Lung microvascular endothelial cell (primary cell): Measurements from ENCODE around the gene CAV3. TPM values are rescaled to one million over a fixed set of nuclear protein-coding genes. Genes with fewer than 3 reads are reported as not detected.

Experiments
- DNase-seq, 2 donors: peaks; one replicate each; pipeline versions ENCODE4 v3.0.0 to v3.0.0-alpha.2; 2010; ENCODE audit warnings: low read depth in 2 of 2
- total RNA-seq: library from RNA; depleted of rRNA; stranded (reverse); fragments of >200 nt; gene quantifications from 2 replicates; pipeline ENCODE4 v1.2.1, GENCODE V29; 2014

The CAV3 gene
- total RNA-seq, 1 donor from 2014 or later = not detected

DNA sequence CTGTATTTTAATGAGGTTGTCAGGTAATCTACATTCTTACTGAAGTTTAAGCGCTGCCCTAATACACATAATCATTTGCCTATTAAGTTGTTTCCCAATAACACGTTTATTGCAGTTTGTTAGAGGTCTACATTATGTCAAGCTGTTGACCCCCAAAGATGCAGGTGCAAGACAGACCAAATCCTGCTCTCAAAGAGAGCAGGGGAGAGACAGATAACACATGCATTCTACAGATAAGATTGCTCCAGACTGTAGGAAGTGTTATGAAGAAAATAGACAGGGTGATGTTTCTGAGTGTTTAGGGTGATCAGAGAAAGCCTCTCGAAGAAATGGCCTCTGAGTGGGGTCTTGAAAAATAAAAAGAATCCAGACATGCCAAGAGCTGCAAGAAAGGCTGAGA is 60.6 kb downstream of the CAV3 start:
- no peak for DNase-seq

Other genes starting within 250 kb of the CAV3 start
- 10.7 and 19.8 TPM in 2 replicates for gene LMCD1, start 232.0 kb upstream of the CAV3 start, total RNA-seq
- gene SSUH2, start 89.0 kb upstream of the CAV3 start, total RNA-seq = 0.44 TPM in 1 of 2 replicates, not detected in the other
- gene OXTR, start 35.8 kb downstream of the CAV3 start, total RNA-seq = 1.7 and 2.8 TPM in 2 replicates
- gene RAD18, start 229.7 kb downstream of the CAV3 start, total RNA-seq = 4.8 and 6.1 TPM in 2 replicates